ENCODE measurements around the gene ADAMTS4. TPM values are rescaled to one million over a fixed set of nuclear protein-coding genes. Genes with fewer than 3 reads are reported as not detected.

The ADAMTS4 gene
- total and polyA plus RNA-seq, 5 experiments from 2014 or later, result 0.07 to 7.0 (median 0.34) TPM

DNA sequence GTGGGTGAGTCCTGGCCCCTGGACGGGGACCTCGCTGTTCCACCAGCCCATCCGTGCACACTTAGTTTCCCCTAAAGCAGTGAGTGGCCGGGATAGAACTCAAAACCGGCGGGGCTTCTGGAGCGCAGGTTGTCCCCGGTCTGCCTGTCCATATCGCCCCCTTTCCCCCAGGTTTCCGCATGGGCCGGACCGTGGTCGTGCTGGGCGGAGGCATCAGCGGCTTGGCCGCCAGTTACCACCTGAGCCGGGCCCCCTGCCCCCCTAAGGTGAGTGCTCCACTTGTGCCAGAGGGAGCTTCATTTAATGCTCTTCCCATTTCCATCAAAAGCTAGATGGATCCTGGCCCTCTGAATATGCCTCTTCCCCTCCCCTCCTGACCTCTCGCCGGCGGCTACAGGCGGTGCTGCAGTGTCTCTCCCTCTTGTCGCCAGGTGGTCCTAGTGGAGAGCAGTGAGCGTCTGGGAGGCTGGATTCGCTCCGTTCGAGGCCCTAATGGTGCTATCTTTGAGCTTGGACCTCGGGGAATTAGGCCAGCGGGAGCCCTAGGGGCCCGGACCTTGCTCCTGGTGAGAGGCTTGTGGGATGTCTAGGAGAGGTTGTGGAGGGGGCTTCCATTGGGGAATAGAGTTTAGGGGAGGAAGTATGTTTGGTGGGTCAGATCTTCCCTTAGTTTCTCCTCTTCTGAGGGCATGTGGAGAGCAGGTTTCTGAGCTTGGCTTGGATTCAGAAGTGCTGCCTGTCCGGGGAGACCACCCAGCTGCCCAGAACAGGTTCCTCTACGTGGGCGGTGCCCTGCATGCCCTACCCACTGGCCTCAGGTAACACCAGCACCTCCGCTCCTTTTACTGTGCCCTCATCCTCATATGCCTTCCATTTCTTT, 31.9 kb downstream of the ADAMTS4 start:
- Mint-ChIP-seq H3K4me1 (peaks cover 22 to 63% (median 55%) of the 10 kb centered on the region in 4 donors), H3K4me3 (peak overlapping the region; percentile 86 to 97 (median 92)), H3K9me3 (no peaks in the 10 kb centered on the region), H3K36me3 (peaks cover 0 to 47% (median 10%) of the 10 kb centered on the region in 3 donors), H3K27ac (peak overlapping the region; percentile 97 to 100 (median 98)), H3K27me3 (no peaks in the 10 kb centered on the region)
- no peak for ATAC-seq
- DNase-seq, result no peak
- POLR2A ChIA-PET, result interaction anchor here (0.5 to 6.4 kb wide), 17 partner anchors 8 to 278 kb away, joined by 3 to 154 read pairs (median 9); partner anchors contain the start of genes ARHGAP30, B4GALT3, DEDD and NDUFS2

DNA sequence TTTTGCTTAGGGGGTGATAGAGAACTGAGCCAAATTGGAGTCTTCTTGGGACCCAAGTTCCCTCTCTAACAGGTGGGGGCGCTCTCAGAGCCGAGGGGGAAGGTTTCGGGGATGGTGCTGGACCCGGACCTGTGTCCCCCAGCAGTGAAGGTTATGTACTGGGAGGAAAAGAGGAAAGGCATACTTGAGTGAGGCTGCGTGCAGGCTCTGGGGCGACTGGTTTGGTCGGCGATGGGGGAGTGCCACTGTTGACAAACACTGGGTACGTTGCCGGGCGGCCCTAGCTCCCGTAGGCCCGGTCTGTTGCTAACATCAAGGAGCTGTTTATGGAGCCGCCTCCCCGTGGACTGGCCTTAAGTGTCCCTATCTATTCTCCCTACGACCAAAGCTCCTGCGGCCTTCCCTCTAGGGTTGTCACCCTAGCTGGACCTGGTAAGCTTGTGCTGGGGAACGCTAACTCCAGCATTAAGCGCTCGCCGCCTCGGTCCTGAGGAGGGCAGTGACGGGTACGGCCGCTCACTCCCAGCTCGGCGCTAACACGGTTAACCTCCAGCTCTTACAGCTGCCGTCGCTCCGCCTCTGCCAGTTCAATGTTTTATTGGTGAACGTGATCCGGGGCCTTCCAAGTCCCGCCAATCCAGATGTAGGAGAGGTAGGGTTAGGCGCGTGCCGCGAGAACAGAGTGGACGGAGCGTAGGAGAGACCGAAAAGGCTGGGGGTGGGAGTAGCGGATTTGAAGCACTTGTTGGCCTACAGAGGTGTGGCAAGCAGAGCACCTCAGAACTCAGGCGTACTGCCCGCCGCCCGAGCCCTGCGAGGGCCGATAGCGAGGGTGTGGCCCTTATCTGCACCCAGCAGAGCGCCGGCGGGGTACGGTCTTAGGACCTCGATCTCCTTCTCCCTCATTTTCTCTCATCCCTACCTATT, 32.8 kb downstream of the ADAMTS4 start, which contains the start of gene PPOX:
PPOX (plus strand) TSS at position 685 of the 927 bp plus-strand sequence. CDS start 422 bp downstream, outside the sequence.
- POLR2A ChIA-PET, result interaction anchor here (0.7 to 6.4 kb wide), 25 partner anchors 8 to 398 kb away, joined by 3 to 154 read pairs (median 6); partner anchors contain the start of genes APOA2, ARHGAP30, B4GALT3 and DEDD
- peak; percentile 76 to 97 (median 92) for DNase-seq
- peak within 1 kb of the TSS; percentile 86 to 97 (median 92) for H3K4me3 Mint-ChIP-seq
- no peaks in the 10 kb centered on the region for H3K27me3 Mint-ChIP-seq
- peaks cover 29 to 66% (median 63%) of the 10 kb centered on the region in 4 donors for H3K4me1 Mint-ChIP-seq
- H3K27ac Mint-ChIP-seq, result peak within 1 kb of the TSS; percentile 97 to 100 (median 98)
- peak; percentile 90 to 92 for ATAC-seq
- peaks cover 0 to 41% (median 10%) of the 10 kb centered on the region in 3 donors for H3K36me3 Mint-ChIP-seq
- H3K9me3 Mint-ChIP-seq, result no peaks in the 10 kb centered on the region

DNA sequence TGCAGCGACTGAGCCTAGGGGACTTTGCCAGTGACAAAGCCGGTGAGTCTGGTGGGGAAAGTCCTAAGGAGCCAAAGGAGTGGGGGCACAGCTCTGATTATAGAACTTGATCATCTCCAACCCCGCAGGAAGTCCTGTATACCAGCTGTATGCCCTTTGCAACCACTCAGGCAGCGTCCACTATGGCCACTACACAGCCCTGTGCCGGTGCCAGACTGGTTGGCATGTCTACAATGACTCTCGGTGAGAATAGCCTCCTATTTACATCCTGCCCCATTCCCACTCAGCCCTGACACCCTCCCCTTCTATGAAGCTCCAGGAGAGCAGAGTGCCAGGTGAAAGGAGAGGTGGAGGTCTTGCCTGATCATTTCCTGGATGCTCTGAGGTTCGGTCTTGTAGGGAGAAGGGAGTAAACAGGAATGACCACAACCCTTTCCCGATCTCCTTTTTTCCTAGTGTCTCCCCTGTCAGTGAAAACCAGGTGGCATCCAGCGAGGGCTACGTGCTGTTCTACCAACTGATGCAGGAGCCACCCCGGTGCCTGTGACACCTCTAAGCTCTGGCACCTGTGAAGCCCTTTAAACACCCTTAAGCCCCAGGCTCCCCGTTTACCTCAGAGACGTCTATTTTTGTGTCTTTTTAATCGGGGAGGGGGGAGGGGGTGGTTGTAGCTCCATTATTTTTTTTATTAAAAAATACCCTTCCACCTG, 33.8 kb downstream of the ADAMTS4 start:
- DNase-seq (no peak), ATAC-seq (no peak)
- Mint-ChIP-seq H3K27me3 (no peaks in the 10 kb centered on the region), H3K9me3 (no peaks in the 10 kb centered on the region), H3K4me3 (peak overlapping the region; percentile 25 to 97 (median 53)), H3K27ac (peak overlapping the region; percentile 93 to 100 (median 98)), H3K4me1 (peaks cover 30 to 74% (median 71%) of the 10 kb centered on the region in 4 donors), H3K36me3 (peaks cover 0 to 37% (median 10%) of the 10 kb centered on the region in 3 donors)
- POLR2A ChIA-PET, result interaction anchor here (0.7 to 6.4 kb wide), 20 partner anchors 10 to 397 kb away, joined by 3 to 154 read pairs (median 8); partner anchors contain the start of genes APOA2, ARHGAP30, B4GALT3 and DEDD

DNA sequence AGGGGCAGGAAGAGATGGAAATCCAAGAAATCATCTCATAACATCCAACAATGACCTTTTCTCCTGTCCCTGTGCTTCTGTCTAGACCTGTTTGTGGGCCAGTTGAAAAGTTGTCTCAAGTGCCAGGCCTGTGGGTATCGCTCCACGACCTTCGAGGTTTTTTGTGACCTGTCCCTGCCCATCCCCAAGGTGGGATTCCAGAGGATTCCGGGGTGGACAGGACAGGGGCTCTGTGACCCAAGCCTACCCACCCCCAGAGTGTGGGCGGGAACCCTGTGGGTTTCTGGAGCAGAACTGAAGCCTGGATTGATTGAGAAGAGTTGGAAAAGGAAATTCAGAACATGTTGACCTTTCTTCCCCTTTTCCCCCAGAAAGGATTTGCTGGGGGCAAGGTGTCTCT, 35.1 kb downstream of the ADAMTS4 start:
- DNase-seq (no peak), ATAC-seq (no peak)
- H3K4me3 Mint-ChIP-seq, result peak overlapping the region in 3 of 10 donors; percentile 12 to 16 (median 15)
- H3K36me3 Mint-ChIP-seq, result peaks cover 0 to 34% (median 9%) of the 10 kb centered on the region in 3 donors
- H3K4me1 Mint-ChIP-seq, result peaks cover 35 to 85% (median 81%) of the 10 kb centered on the region in 4 donors
- H3K9me3 Mint-ChIP-seq, result no peaks in the 10 kb centered on the region
- POLR2A ChIA-PET, result interaction anchor here (0.9 to 6.4 kb wide), 4 partner anchors 9 to 32 kb away, joined by 5 to 154 read pairs (median 60); partner anchors contain the start of genes B4GALT3, DEDD and UFC1
- peak overlapping the region in 9 of 10 donors; percentile 70 to 100 (median 97) for H3K27ac Mint-ChIP-seq
- no peaks in the 10 kb centered on the region for H3K27me3 Mint-ChIP-seq

DNA sequence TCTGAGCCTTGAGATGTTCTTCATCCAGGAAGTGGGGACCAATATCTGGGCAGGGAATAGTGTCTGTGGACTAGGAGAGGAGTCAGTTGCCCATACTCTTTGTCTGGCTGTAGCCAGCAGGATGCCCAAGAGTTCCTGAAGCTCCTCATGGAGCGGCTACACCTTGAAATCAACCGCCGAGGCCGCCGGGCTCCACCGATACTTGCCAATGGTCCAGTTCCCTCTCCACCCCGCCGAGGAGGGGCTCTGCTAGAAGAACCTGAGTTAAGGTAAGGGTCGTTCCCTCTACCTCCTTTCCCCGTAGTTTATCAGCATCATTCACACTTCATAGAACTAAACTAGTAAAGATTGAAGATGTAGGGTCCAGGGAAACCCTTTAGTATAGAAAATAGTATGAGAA, 36.0 kb downstream of the ADAMTS4 start:
- Mint-ChIP-seq H3K4me3 (peak overlapping the region in 3 of 10 donors; percentile 25 to 63 (median 62)), H3K27ac (peak overlapping the region in 8 of 10 donors; percentile 13 to 100 (median 84)), H3K27me3 (no peaks in the 10 kb centered on the region), H3K4me1 (peaks cover 34 to 84% (median 79%) of the 10 kb centered on the region in 4 donors), H3K36me3 (peaks cover 0 to 37% (median 9%) of the 10 kb centered on the region in 3 donors), H3K9me3 (no peaks in the 10 kb centered on the region)
- POLR2A ChIA-PET, result interaction anchor here (0.9 to 2.6 kb wide), 3 partner anchors 9 to 41 kb away, joined by 3 to 14 read pairs (median 8); partner anchors contain the start of genes B4GALT3 and UFC1
- ATAC-seq, result no peak
- no peak for DNase-seq

DNA sequence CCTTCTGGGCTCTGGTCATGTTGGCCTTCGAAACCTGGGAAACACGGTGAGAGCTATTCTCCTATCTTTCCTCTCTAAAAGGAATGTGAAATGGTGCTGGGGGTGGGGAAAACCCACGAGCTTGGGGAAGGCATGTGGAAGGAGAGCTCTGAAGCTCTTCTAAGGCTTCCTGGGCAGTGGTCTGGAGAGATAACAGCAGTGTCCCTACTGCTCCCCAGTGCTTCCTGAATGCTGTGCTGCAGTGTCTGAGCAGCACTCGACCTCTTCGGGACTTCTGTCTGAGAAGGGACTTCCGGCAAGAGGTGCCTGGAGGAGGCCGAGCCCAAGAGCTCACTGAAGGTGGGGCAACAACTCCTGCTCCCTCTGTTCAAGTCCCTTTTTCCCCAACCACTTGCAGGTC, 36.8 kb downstream of the ADAMTS4 start:
- POLR2A ChIA-PET, result interaction anchor here (0.8 to 2.6 kb wide), 9 partner anchors 8 to 55 kb away, joined by 3 to 15 read pairs (median 3); partner anchors contain the start of genes B4GALT3 and UFC1

DNA sequence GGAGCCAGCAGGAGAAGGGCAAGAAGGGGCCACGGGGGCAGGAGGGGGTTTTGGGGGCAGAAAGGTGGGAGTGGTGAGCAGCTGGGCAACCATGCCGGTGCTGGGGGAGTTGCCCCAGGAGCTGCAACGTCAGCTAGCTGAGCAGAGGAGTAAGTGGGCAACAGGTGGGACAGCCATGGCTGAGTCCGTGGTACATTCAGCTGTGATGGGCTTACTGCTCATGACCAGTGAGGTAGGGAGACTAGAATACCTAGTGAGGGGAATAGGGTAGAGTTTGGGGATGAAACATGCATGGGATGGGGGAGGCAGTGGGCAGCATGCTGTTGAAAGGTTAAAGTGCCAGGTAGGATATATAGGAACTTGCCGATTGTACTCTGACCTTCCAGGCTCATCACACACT, 37.2 kb downstream of the ADAMTS4 start:
- H3K27me3 Mint-ChIP-seq, result no peaks in the 10 kb centered on the region
- peaks cover 0 to 48% (median 15%) of the 10 kb centered on the region in 3 donors for H3K36me3 Mint-ChIP-seq
- no peaks in the 10 kb centered on the region for H3K9me3 Mint-ChIP-seq
- peaks cover 27 to 81% (median 70%) of the 10 kb centered on the region in 4 donors for H3K4me1 Mint-ChIP-seq
- peak overlapping the region in 8 of 10 donors; percentile 14 to 97 (median 64) for H3K27ac Mint-ChIP-seq
- POLR2A ChIA-PET, result interaction anchor here (0.7 to 2.6 kb wide), 10 partner anchors 8 to 56 kb away, joined by 3 to 15 read pairs (median 3); partner anchors contain the start of genes B4GALT3 and UFC1
- ATAC-seq (no peak), DNase-seq (no peak)
- peak overlapping the region in 5 of 10 donors; percentile 12 to 93 (median 63) for H3K4me3 Mint-ChIP-seq

More for the DNA sequence above, 36.8 kb downstream of the ADAMTS4 start:
- ATAC-seq (no peak), DNase-seq (no peak)
- H3K4me1 Mint-ChIP-seq, result peaks cover 31 to 82% (median 74%) of the 10 kb centered on the region in 4 donors
- H3K9me3 Mint-ChIP-seq, result no peaks in the 10 kb centered on the region
- peaks cover 0 to 44% (median 14%) of the 10 kb centered on the region in 3 donors for H3K36me3 Mint-ChIP-seq
- peak overlapping the region in 6 of 10 donors; percentile 12 to 75 (median 32) for H3K4me3 Mint-ChIP-seq
- H3K27ac Mint-ChIP-seq, result peak overlapping the region in 6 of 10 donors; percentile 58 to 100 (median 70)
- H3K27me3 Mint-ChIP-seq, result no peaks in the 10 kb centered on the region

DNA sequence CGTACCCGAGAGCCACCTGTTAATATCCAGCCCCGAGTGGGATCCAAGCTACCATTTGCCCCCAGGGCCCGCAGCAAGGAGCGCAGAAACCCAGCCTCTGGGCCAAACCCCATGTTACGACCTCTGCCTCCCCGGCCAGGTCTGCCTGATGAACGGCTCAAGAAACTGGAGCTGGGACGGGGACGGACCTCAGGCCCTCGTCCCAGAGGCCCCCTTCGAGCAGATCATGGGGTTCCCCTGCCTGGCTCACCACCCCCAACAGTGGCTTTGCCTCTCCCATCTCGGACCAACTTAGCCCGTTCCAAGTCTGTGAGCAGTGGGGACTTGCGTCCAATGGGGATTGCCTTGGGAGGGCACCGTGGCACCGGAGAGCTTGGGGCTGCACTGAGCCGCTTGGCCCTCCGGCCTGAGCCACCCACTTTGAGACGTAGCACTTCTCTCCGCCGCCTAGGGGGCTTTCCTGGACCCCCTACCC, 38.1 kb downstream of the ADAMTS4 start:
- Mint-ChIP-seq H3K4me1 (peaks cover 27 to 73% (median 64%) of the 10 kb centered on the region in 4 donors), H3K27me3 (no peaks in the 10 kb centered on the region), H3K9me3 (no peaks in the 10 kb centered on the region), H3K4me3 (peak overlapping the region; percentile 50 to 97 (median 93)), H3K27ac (peak overlapping the region in 7 of 10 donors; percentile 60 to 97 (median 84)), H3K36me3 (peaks cover 0 to 48% (median 15%) of the 10 kb centered on the region in 3 donors)
- DNase-seq (no peak), ATAC-seq (no peak)
- POLR2A ChIA-PET, result interaction anchor here (1.1 to 2.6 kb wide), 5 partner anchors 7 to 57 kb away, joined by 3 to 15 read pairs (median 8); partner anchors contain the start of genes B4GALT3, NDUFS2 and UFC1

DNA sequence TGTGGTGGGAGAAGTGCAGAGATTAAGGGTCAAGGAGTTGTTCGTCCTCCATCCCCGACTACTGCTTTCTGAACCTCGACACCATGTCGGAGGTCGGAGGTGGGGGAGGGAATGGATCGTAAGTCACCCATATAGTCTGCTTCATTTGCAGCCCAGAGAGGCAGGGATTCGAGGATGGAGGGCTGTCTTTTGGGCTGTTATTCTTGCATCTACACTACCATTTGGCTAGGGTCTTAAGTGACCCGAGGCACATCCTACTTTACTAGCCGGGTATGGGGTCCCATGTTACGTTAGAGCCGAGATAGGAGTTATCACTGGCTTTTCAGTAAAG, 39.0 kb downstream of the ADAMTS4 start:
- H3K27ac Mint-ChIP-seq, result peak overlapping the region; percentile 74 to 97 (median 96)
- H3K27me3 Mint-ChIP-seq, result no peaks in the 10 kb centered on the region
- peaks cover 0 to 51% (median 15%) of the 10 kb centered on the region in 3 donors for H3K36me3 Mint-ChIP-seq
- H3K9me3 Mint-ChIP-seq, result no peaks in the 10 kb centered on the region
- peak overlapping the region; percentile 88 to 97 (median 93) for H3K4me3 Mint-ChIP-seq
- no peak for DNase-seq
- ATAC-seq, result no peak
- POLR2A ChIA-PET, result interaction anchor here (1.3 to 2.5 kb wide), 3 partner anchors 22 to 42 kb away, joined by 4 to 15 read pairs (median 5); partner anchors contain the start of gene NDUFS2
- H3K4me1 Mint-ChIP-seq, result peaks cover 34 to 73% (median 66%) of the 10 kb centered on the region in 4 donors

DNA sequence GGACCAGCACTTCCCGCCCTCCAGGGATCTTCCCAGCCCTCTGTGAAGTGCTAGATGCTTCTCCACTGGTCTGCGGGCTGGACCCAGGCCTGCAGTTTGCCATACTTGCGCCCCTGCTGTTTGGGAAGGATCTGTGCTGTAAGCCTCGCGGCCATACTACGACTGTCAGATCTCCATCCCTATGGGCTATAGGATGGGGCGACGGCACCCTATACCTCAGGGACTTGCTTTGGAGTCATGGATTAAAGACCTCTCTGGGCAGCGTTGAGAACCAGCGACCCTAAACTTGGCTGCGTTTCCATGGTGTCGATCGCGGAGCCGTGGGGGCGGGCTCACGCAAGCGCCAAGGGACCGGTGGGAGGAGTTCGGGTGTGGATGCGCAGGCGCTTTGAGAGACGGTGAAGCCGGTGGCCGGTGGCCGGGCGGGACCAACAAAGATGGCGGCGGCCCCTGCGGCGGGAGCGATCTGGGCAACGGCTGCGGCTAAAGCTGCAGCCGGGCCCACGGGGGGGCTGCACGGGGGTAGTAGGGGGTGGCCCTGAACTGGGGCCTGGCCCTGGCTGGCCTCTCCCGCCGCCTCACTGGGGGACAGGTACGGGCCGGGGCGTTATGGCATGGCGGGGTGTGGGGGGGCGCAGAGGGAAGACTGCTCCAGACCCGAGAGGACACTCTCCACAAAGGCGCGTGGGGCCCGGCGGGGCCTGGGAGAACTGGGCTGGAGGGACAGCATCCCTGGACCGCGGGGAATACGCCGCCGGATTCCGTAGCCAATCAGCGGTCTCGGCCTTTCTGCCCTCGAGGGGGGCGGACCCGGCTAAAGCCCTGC, 39.6 kb downstream of the ADAMTS4 start, which contains the start of gene USP21:
USP21 (plus strand) TSS at position 414 of the 826 bp plus-strand sequence. CDS start 1,141 bp downstream, outside the sequence.
- DNase-seq, result peak; percentile 85 to 95 (median 91)
- Mint-ChIP-seq H3K9me3 (no peaks in the 10 kb centered on the region), H3K4me3 (peak within 1 kb of the TSS; percentile 88 to 97 (median 93)), H3K27ac (peak within 1 kb of the TSS; percentile 89 to 97 (median 96)), H3K27me3 (no peaks in the 10 kb centered on the region), H3K4me1 (peaks cover 35 to 76% (median 66%) of the 10 kb centered on the region in 4 donors), H3K36me3 (peaks cover 0 to 46% (median 14%) of the 10 kb centered on the region in 3 donors)
- peak; percentile 89 to 90 for ATAC-seq
- POLR2A ChIA-PET, result interaction anchor here (0.9 to 2.6 kb wide), 6 partner anchors 9 to 43 kb away, joined by 3 to 12 read pairs (median 4); partner anchors contain the start of genes B4GALT3, NDUFS2, NIT1 and PFDN2

Data from naive thymus-derived CD8-positive, alpha-beta T cell (primary cell).